DMS153 treated with DMSO at 0.1 percent for 48 hours (cell line): Measurements from ENCODE around the gene TPCN2.

Experiments
- DNase-seq: peaks from one replicate; lab custom pipeline; 2025; ENCODE audit not compliant: unreplicated experiment; lab: John Stamatoyannopoulos, UW

The TPCN2 gene

GRCh38 chr11:69010361-69010891 is 38.3 kb upstream of the TPCN2 start:
- DNase-seq: no peak

- DNase-seq: no peak
These were observed 37.6 kb upstream of the TPCN2 start for GRCh38 chr11:69010964-69011623.

GRCh38 chr11:69011624-69012091 is 37.1 kb upstream of the TPCN2 start:
- DNase-seq: no peak

- no peak for DNase-seq
These were observed 36.4 kb upstream of the TPCN2 start for GRCh38 chr11:69012092-69013008.

- no peak for DNase-seq
These were observed 35.5 kb upstream of the TPCN2 start, which contains the start of gene MRGPRF for GRCh38 chr11:69013009-69013951. MRGPRF (minus strand) TSS chr11:69013246; CDS start chr11:69009901, 3,345 bp downstream.

GRCh38 chr11:69014084-69014851 is 34.5 kb upstream of the TPCN2 start:
- DNase-seq: no peak

- no peak for DNase-seq
These were observed 33.7 kb upstream of the TPCN2 start for GRCh38 chr11:69014898-69015549.

GRCh38 chr11:69017951-69018350 is 30.8 kb upstream of the TPCN2 start:
- no peak for DNase-seq

- no peak for DNase-seq
These were observed 29.8 kb upstream of the TPCN2 start for GRCh38 chr11:69018924-69019323.

- DNase-seq: no peak
These were observed 26.5 kb upstream of the TPCN2 start for GRCh38 chr11:69022260-69022659.

- no peak for DNase-seq
These were observed 24.2 kb upstream of the TPCN2 start for GRCh38 chr11:69024509-69024908.

GRCh38 chr11:69027704-69028372 is 20.9 kb upstream of the TPCN2 start:
- DNase-seq: no peak

- DNase-seq: no peak
These were observed 18.4 kb upstream of the TPCN2 start for GRCh38 chr11:69030301-69030700.

- no peak for DNase-seq
These were observed 15.9 kb upstream of the TPCN2 start for GRCh38 chr11:69032833-69033232.

GRCh38 chr11:69033431-69033830 is 15.3 kb upstream of the TPCN2 start:
- DNase-seq: no peak

GRCh38 chr11:69034123-69034867 is 14.4 kb upstream of the TPCN2 start:
- no peak for DNase-seq

GRCh38 chr11:69035150-69035945 is 13.4 kb upstream of the TPCN2 start:
- no peak for DNase-seq
